ENCODE results near the gene PROM2. TPM values are rescaled to one million over a fixed set of nuclear protein-coding genes. Genes with fewer than 3 reads are reported as not detected.
A peak's percentile ranks its signal among the peaks of the same experiment; 100 is the strongest.

PROM2 gene
- total RNA-seq, 1 experiment from 2014 or later = 129 TPM

- H3K27ac ChIP-seq = no peak overlapping the region
- no peak overlapping the region for H3K4me2 ChIP-seq
- no peaks in the 10 kb centered on the region for H3K9me2 ChIP-seq (ENCODE audit: insufficient read depth)
- intact Hi-C loops (cut with micrococcal nuclease; ENCODE audit: unreplicated experiment) = no loop called here
- no peak overlapping the region for H3K4me3 ChIP-seq
- DNase-seq = no peak
- POLR2A ChIA-PET (ENCODE audit: unreplicated experiment) = interaction anchor here (0.8 kb wide), 1 partner anchor 64 kb away, joined by 10 read pairs; no protein-coding TSS in a partner anchor
- peaks cover 12% of the 10 kb centered on the region; the same call in 1 of the 2 replicates for H3K36me3 ChIP-seq (ENCODE audit: low read depth)
- no peak for TF ChIP-seq EZH2 (IDR thresholded peaks at IDR 0.05; ENCODE audit: low read depth)
- H3F3A ChIP-seq (ENCODE audit: insufficient read depth, low read depth) = peaks cover 41% of the 10 kb centered on the region
- H3K4me1 ChIP-seq (replicated peaks; ENCODE audit: insufficient read depth) = peaks cover 37% of the 10 kb centered on the region
- H3K9me3 ChIP-seq (ENCODE audit: insufficient read depth, low read depth) = peaks cover 6% of the 10 kb centered on the region; the same call in 1 of the 2 replicates
- H4K20me1 ChIP-seq (ENCODE audit: insufficient read depth) = peaks cover 4% of the 10 kb centered on the region
- H3K27me3 ChIP-seq (ENCODE audit: insufficient read depth, low read depth) = peaks cover 3% of the 10 kb centered on the region; the same call in 1 of the 2 replicates
- H3K79me2 ChIP-seq (ENCODE audit: low read depth) = no peaks in the 10 kb centered on the region
- no TSS peak for BruUV-seq (replicated peaks)
- H2AFZ ChIP-seq = no peak overlapping the region
- CTCF ChIA-PET = interaction anchor here (0.6 kb wide), 2 partner anchors 75 to 261 kb away, joined by 6 to 8 read pairs; no protein-coding TSS in a partner anchor
These were observed 21.1 kb downstream of the PROM2 start for GRCh38 chr2:95295376-95295775.

GRCh38 chr2:95296011-95296410, 21.8 kb downstream of the PROM2 start:
- H3K79me2 ChIP-seq (ENCODE audit: low read depth) = no peaks in the 10 kb centered on the region
- H4K20me1 ChIP-seq (ENCODE audit: insufficient read depth) = peaks cover 4% of the 10 kb centered on the region
- H3K36me3 ChIP-seq (ENCODE audit: low read depth) = peaks cover 5% of the 10 kb centered on the region; the same call in 1 of the 2 replicates
- BruUV-seq (replicated peaks) = no TSS peak
- H2AFZ ChIP-seq = no peak overlapping the region
- ChIA-PET POLR2A (ENCODE audit: unreplicated experiment) (interaction anchor here (0.8 kb wide), 1 partner anchor 64 kb away, joined by 10 read pairs; no protein-coding TSS in a partner anchor), CTCF (interaction anchor here (0.6 kb wide), 2 partner anchors 74 to 262 kb away, joined by 6 to 8 read pairs; no protein-coding TSS in a partner anchor)
- peaks cover 3% of the 10 kb centered on the region; the same call in 1 of the 2 replicates for H3K27me3 ChIP-seq (ENCODE audit: insufficient read depth, low read depth)
- peaks cover 42% of the 10 kb centered on the region for H3K4me1 ChIP-seq (replicated peaks; ENCODE audit: insufficient read depth)
- DNase-seq = no peak
- H3F3A ChIP-seq (ENCODE audit: insufficient read depth, low read depth) = peaks cover 40% of the 10 kb centered on the region
- H3K4me3 ChIP-seq = no peak overlapping the region
- no peak overlapping the region for H3K4me2 ChIP-seq
- TF ChIP-seq EZH2 (IDR thresholded peaks at IDR 0.05; ENCODE audit: low read depth) = no peak
- no peak for TF ChIP-seq CTCF (conservative IDR thresholded peaks at IDR 0.05)
- H3K9me2 ChIP-seq (ENCODE audit: insufficient read depth) = no peaks in the 10 kb centered on the region
- H3K9me3 ChIP-seq (ENCODE audit: insufficient read depth, low read depth) = 0 out of 2 replicates have a peak, but pooled peaks cover under 1% of the 10 kb centered on the region
- H3K27ac ChIP-seq = no peak overlapping the region
- intact Hi-C loops (cut with micrococcal nuclease; ENCODE audit: unreplicated experiment) = loop anchor here (2.0 kb wide), 1 partner anchor 17 kb away; no protein-coding TSS in a partner anchor

GRCh38 chr2:95296880-95297487, 22.7 kb downstream of the PROM2 start, which contains the start of gene KCNIP3:
Gene KCNIP3, plus strand, starts transcription at chr2:95297347. Its CDS starts 92 bp downstream, at chr2:95297439.
- Histone ChIP-seq H3K4me2 (peak within 1 kb of the TSS; percentile 17; the same call in 1 of the 2 replicates), H3K36me3 (ENCODE audit: low read depth) (no peaks in the 10 kb centered on the region)

More at GRCh38 chr2:95296880-95297487, 22.7 kb downstream of the PROM2 start, which contains the start of gene KCNIP3:
- H3K9me3 ChIP-seq (ENCODE audit: insufficient read depth, low read depth) = no peaks in the 10 kb centered on the region
- TF ChIP-seq EZH2 (IDR thresholded peaks at IDR 0.05; ENCODE audit: low read depth) (no peak), CTCF (conservative IDR thresholded peaks at IDR 0.05) (no peak)
- intact Hi-C loops (cut with micrococcal nuclease; ENCODE audit: unreplicated experiment) = loop anchor here (2.0 kb wide), 1 partner anchor 16 kb away; no protein-coding TSS in a partner anchor
- peaks cover 3% of the 10 kb centered on the region; the same call in 1 of the 2 replicates for H3K27me3 ChIP-seq (ENCODE audit: insufficient read depth, low read depth)
- H3K79me2 ChIP-seq (ENCODE audit: low read depth) = no peaks in the 10 kb centered on the region
- H3F3A ChIP-seq (ENCODE audit: insufficient read depth, low read depth) = peaks cover 33% of the 10 kb centered on the region
- H4K20me1 ChIP-seq (ENCODE audit: insufficient read depth) = peaks cover 4% of the 10 kb centered on the region
- ChIA-PET POLR2A (ENCODE audit: unreplicated experiment) (no interaction called here), CTCF (interaction anchor here (0.6 kb wide), 1 partner anchor 977 kb away, joined by 4 read pairs; no protein-coding TSS in a partner anchor)
- DNase-seq = no peak
- H3K4me3 ChIP-seq = no peak within 1 kb of the TSS
- H3K9me2 ChIP-seq (ENCODE audit: insufficient read depth) = no peaks in the 10 kb centered on the region
- BruUV-seq (replicated peaks) = no TSS peak
- H3K27ac ChIP-seq = no peak within 1 kb of the TSS
- no peak within 1 kb of the TSS for H2AFZ ChIP-seq
- H3K4me1 ChIP-seq (replicated peaks; ENCODE audit: insufficient read depth) = peaks cover 34% of the 10 kb centered on the region
